HepG2 (cell line): ENCODE results near the gene ETS2. TPM values are rescaled to one million over a fixed set of nuclear protein-coding genes. Genes with fewer than 3 reads are reported as not detected.

Experiments used
- ADNP ChIP-seq: sonication (generic); formaldehyde crosslinking; IDR thresholded peaks from 2 replicates; pipeline ENCODE4 v1.4.0; 2020; ENCODE audit warnings: missing genetic modification reagents
- ASH2L ChIP-seq: fragments of 300-600, 200-600 bp; sonication (generic); IDR thresholded peaks from 2 replicates; pipeline ENCODE4 v1.7.0; 2017; ENCODE audit warnings: low read depth, mild to moderate bottlenecking, moderate library complexity, mixed read lengths, low read length; ENCODE audit not compliant: insufficient read length
- FOXC1 ChIP-seq: sonication (generic); formaldehyde crosslinking; IDR thresholded peaks from 2 replicates; pipeline ENCODE4 v1.8.0; 2022; ENCODE audit warnings: mild to moderate bottlenecking, missing genetic modification reagents, borderline replicate concordance
- GTF3A ChIP-seq: sonication (generic); formaldehyde crosslinking; conservative IDR thresholded peaks from 2 replicates; pipeline ENCODE4 v1.4.0; 2020; ENCODE audit warnings: mild to moderate bottlenecking, missing genetic modification reagents
- JUNB ChIP-seq: sonication (generic); formaldehyde crosslinking; IDR thresholded peaks from 2 replicates; pipeline ENCODE4 v1.8.0; 2022; ENCODE audit warnings: missing genetic modification reagents, mild to moderate bottlenecking, borderline replicate concordance
- KLF12 ChIP-seq: sonication (generic); formaldehyde crosslinking; IDR thresholded peaks from 2 replicates; pipeline ENCODE4 v1.4.0; 2020; ENCODE audit warnings: missing genetic modification reagents, borderline replicate concordance
- SMARCE1 ChIP-seq: fragments of 450-650 bp; IDR thresholded peaks from 2 replicates; pipeline ENCODE4 v1.6.1; 2017; ENCODE audit warnings: borderline replicate concordance
- polyA plus RNA-seq, 8 experiments: library from polyadenylated mRNA; depleted of rRNA in 3 of 8; stranded (reverse) in 7 of 8; unstranded in 1 of 8; fragments of >200 nt; fragmentation: Illumina TruSeq in 4 of 8; extraction: Trizol in 4 of 8; gene quantifications; 2 replicates each; pipeline versions ENCODE4 v1.2.1 to v1.2.3, GENCODE V29; 2011 to 2016; ENCODE audit warnings: low read depth in 4 of 8, missing spikeins in 1 of 8, mixed read lengths in 1 of 8; ENCODE audit not compliant: insufficient read depth in 1 of 8
- total RNA-seq, 5 experiments: library from RNA; depleted of rRNA; stranded (reverse); fragments of >200 nt; fragmentation: Illumina TruSeq; extraction: Trizol; gene quantifications; 2 replicates each; pipeline ENCODE4 v1.2.3, GENCODE V29; 2016; ENCODE audit warnings: low read depth in 1 of 5
- TF ChIP-seq, protein P1 (sequence below): sonication (generic); formaldehyde crosslinking; IDR thresholded peaks from 2 replicates; pipeline ENCODE4 v1.8.0; 2022; ENCODE audit warnings: mild to moderate bottlenecking, missing genetic modification reagents, borderline replicate concordance
- TF ChIP-seq, protein P2 (sequence below): sonication (generic); formaldehyde crosslinking; IDR thresholded peaks from 2 replicates; pipeline ENCODE4 v1.8.0; 2022; ENCODE audit warnings: missing genetic modification reagents, mild to moderate bottlenecking, moderate library complexity, borderline replicate concordance
- TF ChIP-seq, protein P3 (sequence below): IDR thresholded peaks from 2 replicates; pipeline ENCODE4 v1.4.0; 2020; ENCODE audit warnings: mild to moderate bottlenecking, missing genetic modification reagents
- TF ChIP-seq, protein P4 (sequence below): sonication (generic); formaldehyde crosslinking; IDR thresholded peaks from one replicate; pipeline ENCODE4 v1.5.1; 2020; ENCODE audit warnings: mild to moderate bottlenecking, missing genetic modification reagents; ENCODE audit errors: not compliant biosample characterization

ETS2 gene
- total and polyA plus RNA-seq, 2 of the 13 experiments (the other 11 are each of a cell fraction or from before 2014, with no cell fraction given) = 24.6 to 64.4 TPM

DNA sequence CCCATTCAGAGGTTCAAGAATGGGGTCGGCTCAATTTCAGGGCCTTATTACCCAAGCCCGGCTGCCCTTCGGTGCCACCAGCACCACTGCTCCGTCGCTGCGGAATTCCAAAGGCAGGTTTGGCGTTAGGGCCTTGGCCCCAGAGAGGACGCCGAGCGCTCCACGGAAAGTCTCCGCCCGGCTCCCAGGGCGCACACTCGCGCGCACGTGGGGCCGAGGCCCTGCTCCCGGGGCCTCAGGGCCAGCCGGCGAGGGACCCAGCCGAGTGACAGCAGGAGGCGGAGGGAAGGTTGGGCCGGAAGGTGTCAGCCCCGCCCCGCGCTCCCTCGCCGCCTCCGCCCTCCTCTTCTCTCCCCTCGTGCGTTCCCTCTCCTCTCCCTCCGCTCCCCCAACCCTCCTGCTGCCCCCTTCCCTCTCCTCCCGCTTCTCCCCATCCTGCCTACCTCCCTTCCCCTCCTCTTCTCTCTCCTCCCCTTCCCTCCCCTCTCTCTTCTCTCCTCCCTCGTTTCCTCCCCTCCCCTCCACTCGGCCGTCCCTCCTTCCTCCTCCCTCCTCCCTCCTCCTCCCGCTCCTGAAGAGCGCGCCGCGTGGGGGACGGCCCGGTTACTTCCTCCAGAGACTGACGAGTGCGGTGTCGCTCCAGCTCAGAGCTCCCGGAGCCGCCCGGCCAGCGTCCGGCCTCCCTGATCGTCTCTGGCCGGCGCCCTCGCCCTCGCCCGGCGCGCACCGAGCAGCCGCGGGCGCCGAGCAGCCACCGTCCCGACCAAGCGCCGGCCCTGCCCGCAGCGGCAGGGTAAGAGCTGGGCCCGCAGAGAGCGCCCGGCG is at the start of gene ETS2 (continued):
- TF ChIP-seq GTF3A (CRISPR knock-in tag) (no peak), FOXC1 (CRISPR knock-in tag) (peak; percentile 92; the same call in 1 of the 2 replicates), SMARCE1 (no peak), ADNP (CRISPR knock-in tag) (no peak), ASH2L (peak; percentile 20), JUNB (CRISPR knock-in tag) (peak; percentile 68; the same call in 1 of the 2 replicates), KLF12 (0 out of 2 replicates have a peak, but pooled peaks have one; percentile 71)
- TF ChIP-seq, protein P1, sequence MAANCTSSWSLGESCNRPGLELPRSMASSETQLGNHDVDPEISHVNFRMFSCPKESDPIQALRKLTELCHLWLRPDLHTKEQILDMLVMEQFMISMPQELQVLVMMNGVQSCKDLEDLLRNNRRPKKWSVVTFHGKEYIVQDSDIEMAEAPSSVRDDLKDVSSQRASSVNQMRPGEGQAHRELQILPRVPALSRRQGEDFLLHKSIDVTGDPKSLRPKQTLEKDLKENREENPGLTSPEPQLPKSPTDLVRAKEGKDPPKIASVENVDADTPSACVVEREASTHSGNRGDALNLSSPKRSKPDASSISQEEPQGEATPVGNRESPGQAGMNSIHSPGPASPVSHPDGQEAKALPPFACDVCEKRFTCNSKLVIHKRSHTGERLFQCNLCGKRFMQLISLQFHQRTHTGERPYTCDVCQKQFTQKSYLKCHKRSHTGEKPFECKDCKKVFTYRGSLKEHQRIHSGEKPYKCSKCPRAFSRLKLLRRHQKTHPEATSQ (CRISPR knock-in tag) = 0 out of 2 replicates have a peak, but pooled peaks have one; percentile 71
- TF ChIP-seq, protein P2, sequence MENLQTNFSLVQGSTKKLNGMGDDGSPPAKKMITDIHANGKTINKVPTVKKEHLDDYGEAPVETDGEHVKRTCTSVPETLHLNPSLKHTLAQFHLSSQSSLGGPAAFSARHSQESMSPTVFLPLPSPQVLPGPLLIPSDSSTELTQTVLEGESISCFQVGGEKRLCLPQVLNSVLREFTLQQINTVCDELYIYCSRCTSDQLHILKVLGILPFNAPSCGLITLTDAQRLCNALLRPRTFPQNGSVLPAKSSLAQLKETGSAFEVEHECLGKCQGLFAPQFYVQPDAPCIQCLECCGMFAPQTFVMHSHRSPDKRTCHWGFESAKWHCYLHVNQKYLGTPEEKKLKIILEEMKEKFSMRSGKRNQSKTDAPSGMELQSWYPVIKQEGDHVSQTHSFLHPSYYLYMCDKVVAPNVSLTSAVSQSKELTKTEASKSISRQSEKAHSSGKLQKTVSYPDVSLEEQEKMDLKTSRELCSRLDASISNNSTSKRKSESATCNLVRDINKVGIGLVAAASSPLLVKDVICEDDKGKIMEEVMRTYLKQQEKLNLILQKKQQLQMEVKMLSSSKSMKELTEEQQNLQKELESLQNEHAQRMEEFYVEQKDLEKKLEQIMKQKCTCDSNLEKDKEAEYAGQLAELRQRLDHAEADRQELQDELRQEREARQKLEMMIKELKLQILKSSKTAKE (CRISPR knock-in tag) = peak; percentile 78; the same call in 1 of the 2 replicates
- TF ChIP-seq, protein P3, sequence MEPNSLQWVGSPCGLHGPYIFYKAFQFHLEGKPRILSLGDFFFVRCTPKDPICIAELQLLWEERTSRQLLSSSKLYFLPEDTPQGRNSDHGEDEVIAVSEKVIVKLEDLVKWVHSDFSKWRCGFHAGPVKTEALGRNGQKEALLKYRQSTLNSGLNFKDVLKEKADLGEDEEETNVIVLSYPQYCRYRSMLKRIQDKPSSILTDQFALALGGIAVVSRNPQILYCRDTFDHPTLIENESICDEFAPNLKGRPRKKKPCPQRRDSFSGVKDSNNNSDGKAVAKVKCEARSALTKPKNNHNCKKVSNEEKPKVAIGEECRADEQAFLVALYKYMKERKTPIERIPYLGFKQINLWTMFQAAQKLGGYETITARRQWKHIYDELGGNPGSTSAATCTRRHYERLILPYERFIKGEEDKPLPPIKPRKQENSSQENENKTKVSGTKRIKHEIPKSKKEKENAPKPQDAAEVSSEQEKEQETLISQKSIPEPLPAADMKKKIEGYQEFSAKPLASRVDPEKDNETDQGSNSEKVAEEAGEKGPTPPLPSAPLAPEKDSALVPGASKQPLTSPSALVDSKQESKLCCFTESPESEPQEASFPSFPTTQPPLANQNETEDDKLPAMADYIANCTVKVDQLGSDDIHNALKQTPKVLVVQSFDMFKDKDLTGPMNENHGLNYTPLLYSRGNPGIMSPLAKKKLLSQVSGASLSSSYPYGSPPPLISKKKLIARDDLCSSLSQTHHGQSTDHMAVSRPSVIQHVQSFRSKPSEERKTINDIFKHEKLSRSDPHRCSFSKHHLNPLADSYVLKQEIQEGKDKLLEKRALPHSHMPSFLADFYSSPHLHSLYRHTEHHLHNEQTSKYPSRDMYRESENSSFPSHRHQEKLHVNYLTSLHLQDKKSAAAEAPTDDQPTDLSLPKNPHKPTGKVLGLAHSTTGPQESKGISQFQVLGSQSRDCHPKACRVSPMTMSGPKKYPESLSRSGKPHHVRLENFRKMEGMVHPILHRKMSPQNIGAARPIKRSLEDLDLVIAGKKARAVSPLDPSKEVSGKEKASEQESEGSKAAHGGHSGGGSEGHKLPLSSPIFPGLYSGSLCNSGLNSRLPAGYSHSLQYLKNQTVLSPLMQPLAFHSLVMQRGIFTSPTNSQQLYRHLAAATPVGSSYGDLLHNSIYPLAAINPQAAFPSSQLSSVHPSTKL = peak; percentile 85
- TF ChIP-seq, protein P4, sequence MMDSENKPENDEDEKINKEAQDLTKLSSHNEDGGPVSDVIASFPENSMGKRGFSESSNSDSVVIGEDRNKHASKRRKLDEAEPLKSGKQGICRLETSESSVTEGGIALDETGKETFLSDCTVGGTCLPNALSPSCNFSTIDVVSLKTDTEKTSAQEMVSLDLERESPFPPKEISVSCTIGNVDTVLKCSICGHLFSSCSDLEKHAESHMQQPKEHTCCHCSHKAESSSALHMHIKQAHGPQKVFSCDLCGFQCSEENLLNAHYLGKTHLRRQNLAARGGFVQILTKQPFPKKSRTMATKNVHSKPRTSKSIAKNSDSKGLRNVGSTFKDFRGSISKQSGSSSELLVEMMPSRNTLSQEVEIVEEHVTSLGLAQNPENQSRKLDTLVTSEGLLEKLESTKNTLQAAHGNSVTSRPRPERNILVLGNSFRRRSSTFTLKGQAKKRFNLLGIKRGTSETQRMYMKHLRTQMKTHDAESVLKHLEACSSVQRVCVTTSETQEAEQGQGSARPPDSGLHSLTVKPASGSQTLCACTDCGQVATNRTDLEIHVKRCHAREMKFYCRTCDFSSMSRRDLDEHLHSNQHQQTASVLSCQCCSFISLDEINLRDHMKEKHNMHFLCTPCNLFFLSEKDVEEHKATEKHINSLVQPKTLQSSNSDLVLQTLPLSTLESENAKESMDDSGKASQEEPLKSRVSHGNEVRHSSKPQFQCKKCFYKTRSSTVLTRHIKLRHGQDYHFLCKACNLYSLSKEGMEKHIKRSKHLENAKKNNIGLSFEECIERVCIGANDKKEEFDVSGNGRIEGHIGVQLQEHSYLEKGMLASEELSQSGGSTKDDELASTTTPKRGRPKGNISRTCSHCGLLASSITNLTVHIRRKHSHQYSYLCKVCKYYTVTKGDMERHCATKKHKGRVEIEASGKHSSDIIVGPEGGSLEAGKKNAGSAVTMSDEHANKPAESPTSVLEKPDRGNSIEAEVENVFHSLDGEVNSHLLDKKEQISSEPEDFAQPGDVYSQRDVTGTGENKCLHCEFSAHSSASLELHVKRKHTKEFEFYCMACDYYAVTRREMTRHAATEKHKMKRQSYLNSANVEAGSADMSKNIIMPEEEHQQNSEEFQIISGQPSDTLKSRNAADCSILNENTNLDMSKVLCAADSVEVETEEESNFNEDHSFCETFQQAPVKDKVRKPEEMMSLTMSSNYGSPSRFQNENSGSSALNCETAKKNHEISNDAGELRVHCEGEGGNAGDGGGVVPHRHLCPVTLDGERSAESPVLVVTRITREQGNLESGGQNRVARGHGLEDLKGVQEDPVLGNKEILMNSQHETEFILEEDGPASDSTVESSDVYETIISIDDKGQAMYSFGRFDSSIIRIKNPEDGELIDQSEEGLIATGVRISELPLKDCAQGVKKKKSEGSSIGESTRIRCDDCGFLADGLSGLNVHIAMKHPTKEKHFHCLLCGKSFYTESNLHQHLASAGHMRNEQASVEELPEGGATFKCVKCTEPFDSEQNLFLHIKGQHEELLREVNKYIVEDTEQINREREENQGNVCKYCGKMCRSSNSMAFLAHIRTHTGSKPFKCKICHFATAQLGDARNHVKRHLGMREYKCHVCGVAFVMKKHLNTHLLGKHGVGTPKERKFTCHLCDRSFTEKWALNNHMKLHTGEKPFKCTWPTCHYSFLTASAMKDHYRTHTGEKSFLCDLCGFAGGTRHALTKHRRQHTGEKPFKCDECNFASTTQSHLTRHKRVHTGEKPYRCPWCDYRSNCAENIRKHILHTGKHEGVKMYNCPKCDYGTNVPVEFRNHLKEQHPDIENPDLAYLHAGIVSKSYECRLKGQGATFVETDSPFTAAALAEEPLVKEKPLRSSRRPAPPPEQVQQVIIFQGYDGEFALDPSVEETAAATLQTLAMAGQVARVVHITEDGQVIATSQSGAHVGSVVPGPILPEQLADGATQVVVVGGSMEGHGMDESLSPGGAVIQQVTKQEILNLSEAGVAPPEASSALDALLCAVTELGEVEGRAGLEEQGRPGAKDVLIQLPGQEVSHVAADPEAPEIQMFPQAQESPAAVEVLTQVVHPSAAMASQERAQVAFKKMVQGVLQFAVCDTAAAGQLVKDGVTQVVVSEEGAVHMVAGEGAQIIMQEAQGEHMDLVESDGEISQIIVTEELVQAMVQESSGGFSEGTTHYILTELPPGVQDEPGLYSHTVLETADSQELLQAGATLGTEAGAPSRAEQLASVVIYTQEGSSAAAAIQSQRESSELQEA (CRISPR knock-in tag) = peak; percentile 87
